Activated CD4-positive, alpha-beta T cell treated with anti-CD3 and anti-CD28 coated beads for 1 hour (primary cell): Measurements from ENCODE around the gene PIP4K2B.
"Not testable (repeated sequence)": the region's sequence is repeated elsewhere in the genome, so short reads cannot be mapped to it uniquely, and the experiment has no call there.

Experiments
- DNase-seq: peaks from one replicate; pipeline ENCODE4 v3.0.0-alpha.2; 2020

The PIP4K2B gene

DNA sequence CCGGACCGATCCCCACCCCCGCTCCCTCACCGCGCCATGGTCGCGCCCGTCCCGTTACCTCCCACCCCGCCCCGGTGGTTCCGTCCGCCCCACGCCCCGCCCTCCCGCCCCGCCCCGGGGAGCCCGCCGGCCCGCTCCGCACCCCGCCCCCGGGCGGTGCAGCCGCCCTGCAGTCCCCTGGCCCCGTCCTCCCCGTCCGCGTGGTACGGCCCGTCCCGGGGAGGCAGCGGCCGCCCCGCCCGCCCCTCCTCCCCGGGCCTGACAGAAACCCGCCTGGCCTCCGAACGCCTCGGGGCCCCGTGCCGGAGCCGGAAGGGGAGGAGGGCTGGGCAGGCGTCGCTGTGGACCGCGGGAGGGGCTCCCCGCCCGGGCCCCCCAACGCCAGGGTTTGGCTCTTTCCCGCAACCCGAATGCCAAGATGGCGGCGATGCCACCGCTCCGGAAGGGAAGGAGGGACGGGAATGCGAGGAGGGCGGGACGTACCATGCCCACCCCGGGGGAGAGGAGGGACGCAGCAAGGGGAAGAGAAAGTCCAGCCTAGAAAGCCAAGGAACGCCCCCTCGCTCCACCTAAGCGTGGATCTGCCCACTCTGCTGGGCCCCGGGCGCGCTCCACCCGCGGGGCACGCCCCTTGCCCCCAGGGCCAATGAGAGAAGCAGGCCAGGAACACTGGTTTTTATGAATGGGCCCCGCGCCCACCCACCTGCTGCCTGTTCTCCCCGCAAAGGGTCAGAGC is at the start of gene PIP4K2B:
Gene PIP4K2B, minus strand, starts transcription at position 56 of the 736 bp plus-strand sequence. CDS start 132 bp downstream, outside the sequence.
- DNase-seq: peak; percentile 71

DNA sequence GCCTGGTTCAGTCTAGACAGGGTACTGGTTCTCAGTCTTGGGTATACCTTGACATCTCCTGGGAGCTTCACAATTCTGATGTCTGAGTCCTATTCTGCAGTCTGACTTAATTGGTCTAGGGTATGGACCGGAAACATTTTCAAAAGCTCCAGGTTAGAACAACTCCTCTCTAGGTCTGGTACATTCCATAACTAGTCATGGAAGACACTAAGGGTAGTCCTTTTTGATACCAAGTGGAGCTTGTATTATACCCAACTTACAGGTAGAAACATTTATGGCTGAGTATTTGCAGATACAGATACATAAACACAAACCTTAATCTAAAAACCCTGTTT is 49.2 kb upstream of the PIP4K2B start:
- no peak for DNase-seq

DNA sequence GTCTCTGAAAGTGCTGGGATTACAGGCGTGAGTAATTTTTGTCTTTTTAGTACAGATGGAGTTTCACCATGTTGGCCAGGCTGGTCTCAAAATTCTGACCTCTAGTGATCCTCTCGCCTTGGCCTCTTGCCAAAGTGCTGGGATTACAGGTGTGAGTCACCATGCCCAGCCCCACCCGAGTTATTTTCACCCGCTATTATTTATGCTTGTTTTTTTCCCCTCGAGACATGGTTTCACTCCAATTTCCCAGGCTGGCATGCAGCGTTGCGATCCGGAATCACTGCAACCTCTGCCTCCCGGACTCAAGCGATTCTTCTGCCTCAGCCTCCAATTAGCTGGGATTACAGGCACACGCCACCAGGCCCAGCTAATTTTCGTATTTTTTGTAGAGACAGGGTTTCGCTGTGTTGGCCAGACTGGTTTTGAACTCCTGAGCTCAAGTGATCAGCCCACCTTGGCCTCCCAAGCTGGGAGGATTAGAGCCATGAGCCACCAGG is 45.0 kb upstream of the PIP4K2B start:
- DNase-seq: no peak

DNA sequence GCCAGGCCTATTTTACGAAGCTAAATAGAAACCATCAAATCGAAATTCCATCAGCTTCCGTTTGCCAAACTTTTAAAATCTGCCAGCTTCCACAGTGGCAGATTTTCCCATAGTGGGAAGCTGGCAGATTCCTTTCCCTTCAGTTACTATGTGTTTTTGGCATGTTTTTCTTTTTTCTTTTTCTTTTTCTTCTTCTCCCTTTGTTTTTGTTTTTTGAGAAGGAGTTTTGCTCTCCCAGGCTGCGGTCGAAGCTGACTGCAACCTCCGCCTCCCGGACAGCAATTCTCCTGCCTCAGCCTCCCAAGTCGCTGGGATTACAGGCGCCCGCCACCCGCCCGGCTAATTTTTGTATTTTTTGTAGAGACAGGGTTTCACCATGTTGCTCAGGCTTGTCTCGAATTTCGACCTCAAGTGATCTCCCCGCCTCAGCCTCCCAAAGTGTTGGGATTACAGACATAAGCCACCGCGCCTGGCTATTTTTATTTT is 26.4 kb upstream of the PIP4K2B start:
- DNase-seq: no peak

DNA sequence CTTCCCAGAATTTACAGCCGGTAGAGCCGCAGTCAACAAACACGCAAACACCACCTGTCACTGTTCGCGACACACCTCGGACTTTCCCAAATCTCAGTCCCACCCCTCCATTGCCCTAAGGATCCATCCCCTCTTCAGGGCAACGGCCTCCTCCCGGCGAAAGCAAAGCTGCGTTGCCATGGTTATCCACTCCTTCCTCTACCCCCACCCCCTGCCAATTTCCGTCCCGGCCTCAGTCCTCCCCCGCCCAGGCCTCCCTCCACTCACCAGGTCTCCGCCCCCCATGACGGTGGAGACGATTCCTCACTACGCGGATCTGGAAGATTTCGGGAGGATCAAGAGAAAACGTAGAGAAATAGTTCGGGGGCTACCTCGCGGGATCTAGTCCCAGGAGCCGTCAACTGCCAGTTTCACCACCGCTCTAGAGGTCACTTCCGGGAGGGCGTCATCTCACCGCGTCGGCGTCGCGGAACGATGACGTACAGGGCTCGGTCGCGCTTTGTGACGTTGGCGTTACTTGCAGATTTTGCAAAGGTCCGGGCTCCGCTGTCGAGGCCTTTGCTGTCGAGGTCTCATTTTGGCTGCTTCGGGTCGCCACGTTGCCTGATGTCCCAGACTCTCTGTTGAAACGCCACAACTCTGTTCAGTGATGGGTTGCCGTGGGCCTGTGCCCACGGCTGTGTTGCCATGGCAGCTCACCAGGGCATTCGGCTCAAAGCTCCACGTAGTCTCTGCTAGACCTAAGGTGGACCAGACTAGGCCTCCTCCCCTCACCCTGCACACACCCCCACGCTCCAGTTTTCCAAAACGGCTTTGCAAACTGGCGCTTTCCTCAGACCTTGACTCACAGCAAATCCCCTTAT is 25.8 kb upstream of the PIP4K2B start, which contains the start of gene CWC25:
Gene CWC25, minus strand, starts transcription at position 423 of the 863 bp plus-strand sequence. Its CDS starts 138 bp downstream, at position 285.
- DNase-seq: peak; percentile 97

DNA sequence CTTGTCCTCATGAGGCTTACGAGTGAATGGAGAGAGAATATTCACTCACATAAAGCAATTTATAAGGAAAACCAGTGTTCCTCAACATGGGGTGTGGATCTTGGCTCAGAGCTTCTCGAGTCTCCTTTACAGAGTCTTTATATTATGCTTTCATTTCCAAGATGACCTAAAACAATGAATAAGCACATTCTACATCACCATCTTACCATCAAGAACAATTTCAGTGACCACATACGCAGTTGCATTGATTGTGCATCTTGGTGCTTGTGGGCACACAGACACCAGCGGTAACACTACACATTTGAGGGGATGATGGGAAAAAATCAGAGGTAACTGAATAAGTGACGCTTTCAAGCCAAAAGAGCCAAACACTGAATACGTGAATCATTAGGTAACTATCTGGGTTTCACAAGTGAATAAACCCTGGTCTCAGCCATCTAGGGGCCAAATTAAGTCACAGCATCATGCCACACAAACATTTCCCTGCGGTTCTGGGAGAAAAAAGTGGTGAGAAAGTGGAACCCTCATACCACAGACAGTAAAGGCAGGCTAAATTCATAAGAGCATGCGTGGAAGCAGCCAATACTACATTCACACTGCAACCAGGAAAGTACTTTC is 16.3 kb upstream of the PIP4K2B start:
- DNase-seq: no peak

DNA sequence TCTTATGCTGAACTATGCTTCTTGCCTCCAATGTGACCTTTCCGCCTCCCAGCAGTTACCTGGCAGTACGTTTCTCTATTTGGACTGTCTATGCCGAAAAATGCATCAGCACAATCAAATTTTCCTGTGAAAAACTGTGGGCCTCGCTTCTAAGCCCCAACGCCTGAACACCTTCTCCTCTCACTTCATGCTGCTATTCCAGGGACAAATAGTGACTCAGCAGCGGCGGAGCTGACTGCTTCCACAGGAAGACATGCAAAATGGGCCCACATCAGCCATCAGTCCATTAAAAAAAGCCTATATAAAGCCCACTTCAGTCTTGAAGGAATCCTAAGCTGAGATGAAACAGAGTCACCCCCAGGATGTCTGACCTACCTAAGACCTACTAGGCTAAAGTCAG is 10.5 kb upstream of the PIP4K2B start:
- DNase-seq: no peak

DNA sequence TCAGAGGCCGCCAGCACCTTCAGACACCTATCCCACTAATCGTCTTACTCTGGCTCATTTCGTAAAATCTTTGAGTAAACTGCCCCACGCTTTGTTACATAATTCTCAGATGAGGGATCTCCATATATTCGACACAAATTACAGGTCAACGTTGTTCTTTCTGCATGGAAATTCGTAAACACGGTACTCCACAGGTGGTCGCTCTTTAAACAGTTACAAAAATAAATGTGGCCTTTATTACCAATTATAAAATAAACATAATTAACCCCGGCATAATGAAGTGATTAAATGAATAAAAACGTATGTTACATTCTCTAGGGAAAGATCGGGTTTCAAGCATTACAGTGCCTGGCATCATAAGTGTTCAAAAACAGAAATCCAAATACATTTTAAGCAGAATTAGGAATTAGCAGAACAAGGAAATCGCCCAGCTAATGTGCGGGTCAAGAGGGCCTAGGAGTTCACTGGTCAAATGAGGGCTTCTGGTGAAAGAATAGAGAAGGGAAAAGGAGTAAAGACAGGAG is 943 bp upstream of the PIP4K2B start:
- DNase-seq: no peak

DNA sequence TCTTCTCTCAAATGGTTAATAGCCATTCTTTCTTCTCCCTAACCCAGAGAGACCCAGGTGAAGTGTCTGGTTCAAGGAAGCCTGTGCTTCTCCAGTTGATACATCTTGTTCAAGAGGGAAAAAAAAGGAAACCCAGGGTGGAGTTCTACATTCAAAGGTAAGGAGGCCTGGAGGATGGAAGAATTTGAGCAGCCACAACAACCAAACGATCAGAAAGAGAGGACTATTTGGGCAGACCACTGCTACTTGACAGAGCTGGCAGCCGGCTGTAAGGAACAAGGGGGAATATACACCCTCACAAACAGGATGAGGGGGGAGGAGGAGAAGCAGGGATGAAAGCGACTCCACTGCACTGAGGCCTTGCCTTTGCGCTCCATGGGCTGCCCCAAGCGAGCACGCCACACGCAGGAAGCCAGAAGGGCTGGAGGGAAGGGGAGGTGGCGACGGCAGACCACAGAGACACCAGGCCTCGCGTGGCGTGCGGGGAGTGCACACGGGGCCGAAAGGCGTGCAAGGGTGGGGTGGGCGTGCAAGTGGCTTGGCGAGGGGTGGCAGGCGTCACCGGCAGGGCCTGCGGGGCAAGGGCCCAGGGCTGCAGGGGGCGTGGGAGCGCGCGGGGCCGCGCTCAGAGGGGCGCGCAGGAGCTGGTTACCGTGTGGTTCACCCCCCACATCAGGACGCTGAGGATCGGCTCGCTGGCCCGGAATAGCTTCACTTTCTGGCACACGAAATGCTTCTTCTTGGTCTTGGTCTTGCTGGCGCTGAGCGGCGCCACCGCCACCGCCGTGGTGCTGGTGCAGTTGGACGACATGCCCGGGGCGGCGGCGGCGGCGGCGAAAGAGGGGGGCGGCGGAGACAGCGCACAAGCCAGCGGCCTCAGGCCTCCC is 499 bp downstream of the PIP4K2B start:
- no peak for DNase-seq

DNA sequence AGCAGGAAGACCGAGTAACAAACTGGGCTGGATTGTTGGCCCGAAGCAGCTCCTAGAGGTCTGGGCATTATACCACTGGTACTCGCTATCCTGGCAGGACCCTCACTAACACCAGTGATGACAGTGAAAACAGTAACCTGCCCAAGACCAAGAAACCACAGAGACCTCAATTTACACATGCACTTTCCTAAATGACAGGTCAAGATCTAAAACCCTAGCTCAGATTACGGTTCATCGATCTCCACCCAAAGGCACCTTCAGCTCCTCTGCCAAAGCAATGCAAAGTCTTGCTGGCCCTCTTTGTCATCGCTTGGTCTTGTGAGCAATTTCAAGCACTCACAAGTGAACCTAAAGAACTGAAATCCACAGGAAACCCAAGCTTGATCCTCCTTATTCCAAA is 1.5 kb downstream of the PIP4K2B start:
- DNase-seq: no peak

DNA sequence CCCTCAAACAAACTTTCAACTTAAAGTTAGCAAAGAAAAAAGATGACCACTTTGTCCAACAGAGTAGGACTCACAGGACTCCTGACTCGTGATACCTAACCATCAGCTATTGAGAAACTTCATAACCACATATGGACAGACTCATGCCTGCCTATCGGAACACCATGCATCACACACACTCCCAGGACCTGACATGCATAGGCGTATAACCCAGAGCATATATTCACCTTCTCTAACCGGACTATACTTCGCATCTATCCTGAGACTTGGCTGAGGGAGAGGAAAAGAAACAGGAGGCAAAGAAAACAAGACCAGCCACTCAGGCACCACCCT is 2.2 kb downstream of the PIP4K2B start:
- no peak for DNase-seq

DNA sequence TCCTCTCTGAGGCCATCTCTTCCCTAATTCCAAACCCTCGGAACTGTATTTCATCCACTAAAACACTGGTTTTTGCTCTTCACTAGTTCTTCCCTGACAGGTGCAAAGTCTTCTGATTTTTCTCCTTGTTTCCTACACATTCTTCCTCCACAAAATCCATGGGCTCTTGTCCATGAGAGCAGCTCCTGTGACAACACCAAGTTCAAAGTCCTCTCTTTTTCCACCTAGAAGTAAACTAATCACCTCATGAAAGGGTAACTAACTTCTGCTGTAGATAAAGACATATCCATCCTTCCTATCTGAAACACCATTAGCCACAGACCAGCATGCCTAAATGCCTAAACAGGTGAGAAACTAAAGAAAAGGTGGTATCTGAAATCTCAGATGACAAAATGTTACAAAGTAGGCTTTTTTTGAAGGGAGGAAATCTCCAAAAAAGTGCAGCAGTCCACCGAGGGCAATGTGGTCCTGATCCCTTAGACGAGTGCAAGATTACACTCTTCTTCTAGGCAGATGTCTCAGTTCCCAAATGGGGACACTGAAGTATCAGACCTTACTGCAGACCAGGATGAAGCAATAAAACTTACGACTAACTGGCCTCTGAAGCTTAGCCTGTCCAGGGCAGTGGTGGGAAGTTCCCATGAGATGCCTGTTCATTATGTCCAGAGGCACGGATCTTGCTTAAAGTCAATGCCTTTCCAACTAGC is 2.8 kb downstream of the PIP4K2B start:
- no peak for DNase-seq

DNA sequence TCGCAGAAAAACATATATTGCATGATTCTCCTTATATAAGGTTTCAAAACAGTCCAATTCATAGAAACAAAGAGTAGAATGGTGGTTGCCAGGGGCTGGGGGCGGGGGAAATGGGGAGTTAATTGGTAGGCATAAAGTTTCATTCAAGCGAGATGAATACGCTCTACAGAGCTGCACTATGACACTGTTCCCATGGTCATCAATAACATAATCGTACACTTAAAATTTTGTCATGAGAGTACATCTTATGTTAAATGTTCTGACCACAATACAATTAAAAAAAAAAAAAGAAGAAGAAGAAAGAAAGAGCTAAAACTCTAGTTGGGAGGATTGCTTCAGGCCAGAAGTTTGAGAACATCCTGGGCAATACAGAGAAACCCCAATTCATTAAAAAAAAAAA is 5.1 kb downstream of the PIP4K2B start:
- no peak for DNase-seq

DNA sequence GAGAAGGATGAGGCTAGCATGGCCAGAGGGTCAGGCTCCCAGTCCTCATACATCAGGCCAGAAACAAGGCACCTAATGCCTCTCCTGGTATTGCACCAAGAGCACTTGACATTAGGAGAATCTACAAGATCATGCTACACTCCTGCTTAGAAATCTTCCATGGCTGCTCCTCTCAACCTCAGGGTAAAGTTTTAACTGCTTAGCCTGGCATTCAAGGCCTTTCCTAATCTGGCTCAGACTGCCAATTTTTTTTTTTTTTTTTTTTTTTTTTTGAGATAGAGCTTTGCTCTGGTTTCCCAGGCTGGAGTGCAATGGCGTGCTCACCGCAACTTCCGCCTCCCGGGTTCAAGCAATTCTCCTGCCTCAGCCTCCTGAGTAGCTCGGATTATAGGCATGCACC is 8.2 kb downstream of the PIP4K2B start:
- no peak for DNase-seq

DNA sequence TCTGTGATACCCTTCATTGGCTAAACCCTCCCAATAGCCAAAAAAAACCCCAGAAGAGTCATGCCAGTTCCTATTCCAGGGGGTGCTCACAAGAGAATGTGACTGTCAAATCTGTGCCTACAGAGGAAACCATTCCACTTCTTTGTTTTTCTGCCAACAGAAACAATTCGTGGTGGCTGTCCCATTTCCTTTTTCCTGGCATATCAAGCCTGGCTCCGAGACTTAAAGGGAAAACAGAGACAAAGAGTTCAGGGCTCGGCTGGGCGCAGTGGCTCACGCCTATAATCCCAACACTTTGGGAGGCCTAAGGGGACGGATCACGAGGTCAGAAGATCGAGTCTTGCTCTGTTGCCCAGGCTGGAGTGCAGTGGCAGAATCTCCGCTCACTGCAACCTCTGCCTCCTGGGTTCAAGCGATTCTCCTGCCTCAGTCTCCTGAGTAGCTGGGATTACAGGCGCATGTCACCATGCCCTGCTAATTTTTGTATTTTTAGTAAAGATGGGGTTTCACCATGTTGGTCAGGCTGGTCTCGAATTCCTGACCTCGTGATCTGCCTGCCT is 9.1 kb downstream of the PIP4K2B start:
- not testable (repeated sequence) for DNase-seq

DNA sequence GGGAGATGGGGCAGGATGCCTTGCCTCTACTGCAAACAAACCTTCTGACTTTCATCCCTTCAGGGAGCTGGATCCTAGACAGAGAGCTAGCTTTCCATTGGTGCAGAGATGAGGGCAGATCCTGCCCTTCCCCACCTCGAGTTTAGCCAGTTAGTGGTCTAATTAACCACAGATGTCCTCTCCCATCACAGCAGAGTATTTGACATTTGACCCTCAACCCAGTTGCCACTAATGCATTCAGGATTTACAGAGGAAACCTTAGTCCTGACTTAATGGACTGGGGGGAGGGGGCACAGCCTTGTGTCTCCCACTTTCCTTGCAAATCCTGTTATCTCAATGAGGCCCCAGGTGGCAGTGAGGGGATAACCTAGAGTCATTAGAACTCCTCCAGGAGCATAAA is 10.2 kb downstream of the PIP4K2B start:
- DNase-seq: no peak

DNA sequence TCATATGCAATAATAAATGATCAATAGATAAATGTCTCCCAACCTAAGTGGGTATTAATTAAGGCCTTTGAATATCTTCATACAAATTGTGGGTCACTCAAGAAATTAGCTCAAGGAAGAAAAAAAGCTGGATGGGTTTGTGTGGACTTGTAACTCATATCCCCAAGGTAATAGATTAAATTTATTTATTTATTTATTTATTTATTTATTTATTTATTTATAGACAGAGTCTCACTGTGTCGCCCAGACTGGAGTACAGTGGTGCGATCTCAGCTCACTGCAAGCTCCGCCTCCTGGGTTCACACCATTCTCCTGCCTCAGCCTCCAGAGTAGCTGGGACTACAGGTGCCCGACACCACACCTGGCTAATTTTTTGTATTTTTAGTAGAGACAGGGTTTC is 11.4 kb downstream of the PIP4K2B start:
- DNase-seq: not testable (repeated sequence)

DNA sequence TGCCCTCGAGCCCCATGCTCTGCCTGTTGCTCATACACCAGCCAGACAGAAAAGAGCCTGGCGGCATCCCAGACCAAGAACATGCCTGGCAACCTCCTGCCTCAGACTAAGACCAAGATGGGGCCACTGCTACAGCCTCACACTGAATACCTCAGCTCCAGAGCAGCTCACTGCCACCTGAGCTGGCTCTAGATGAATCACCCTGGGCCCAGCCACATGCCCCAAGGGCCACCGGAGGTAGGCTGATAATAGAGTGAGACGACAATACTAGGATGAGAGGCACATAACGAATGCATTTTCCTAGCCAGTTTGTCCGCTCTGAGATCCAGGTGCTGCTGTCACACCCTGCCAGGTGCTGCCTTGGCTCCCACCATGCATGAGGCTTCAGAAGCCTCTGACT is 13.0 kb downstream of the PIP4K2B start:
- DNase-seq: no peak

DNA sequence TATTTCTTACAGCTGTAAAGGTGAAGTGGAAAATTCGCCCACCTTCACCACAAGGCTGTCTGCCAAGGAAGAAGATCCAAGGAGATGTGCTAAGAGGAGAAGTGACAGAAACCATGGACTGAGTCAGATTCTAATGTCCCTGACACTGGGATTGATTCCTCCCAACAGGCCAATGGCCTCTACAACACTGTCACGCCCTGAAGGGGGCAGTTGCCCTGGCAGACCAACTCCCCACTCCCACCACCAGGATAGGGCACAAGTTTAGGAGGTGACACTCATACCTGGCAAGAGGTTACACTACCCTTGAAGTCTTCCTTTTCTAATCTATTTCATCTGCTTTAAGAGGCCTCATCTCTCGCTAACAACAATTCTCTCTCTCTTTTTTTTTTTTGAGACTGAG is 16.1 kb downstream of the PIP4K2B start:
- DNase-seq: no peak

DNA sequence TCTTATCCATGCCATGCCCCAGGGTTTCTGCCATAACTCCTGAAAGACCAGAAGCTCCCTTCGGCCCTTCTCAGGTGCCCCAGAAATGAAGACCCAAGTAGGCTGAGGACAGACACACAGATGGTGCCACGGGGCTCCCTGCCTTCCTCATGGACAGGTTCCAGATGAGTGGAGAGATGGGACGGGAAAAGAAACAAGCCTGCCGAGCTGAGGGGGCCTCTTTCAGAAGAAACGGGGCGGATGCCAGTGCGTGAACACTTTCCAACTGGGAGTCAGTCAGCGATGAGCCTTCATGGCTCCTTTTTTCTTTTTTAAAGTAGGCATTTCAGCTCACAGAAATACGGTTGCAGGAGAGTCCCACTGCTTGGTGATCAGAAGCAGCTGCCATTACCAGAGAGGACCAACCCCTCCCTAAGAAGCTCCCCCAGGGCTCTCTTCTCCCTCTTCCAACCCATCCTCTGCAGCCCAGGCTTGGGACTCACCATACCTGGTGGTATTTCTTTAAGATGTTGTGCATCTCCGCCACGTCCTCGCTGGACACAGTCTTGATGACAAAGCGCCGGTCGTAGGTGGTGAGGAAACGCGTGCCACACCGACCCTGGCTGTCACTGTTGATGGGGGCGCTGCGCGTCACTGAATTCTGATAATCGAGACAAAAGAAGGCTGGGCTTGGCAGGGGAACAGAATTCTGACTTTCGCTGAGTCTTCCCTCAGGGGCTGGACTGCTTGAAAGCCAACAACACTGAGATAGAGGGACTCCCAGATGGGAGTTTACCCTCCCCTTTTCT is 19.2 kb downstream of the PIP4K2B start:
- DNase-seq: no peak
